ENCODE measurements around the gene PDSS2. TPM values are rescaled to one million over a fixed set of nuclear protein-coding genes. Genes with fewer than 3 reads are reported as not detected.
"Not testable (repeated sequence)": the region's sequence is repeated elsewhere in the genome, so short reads cannot be mapped to it uniquely, and the experiment has no call there.

PDSS2 gene
- total RNA-seq, 2 donors from 2014 or later: 12.2 to 16.2 TPM

DNA sequence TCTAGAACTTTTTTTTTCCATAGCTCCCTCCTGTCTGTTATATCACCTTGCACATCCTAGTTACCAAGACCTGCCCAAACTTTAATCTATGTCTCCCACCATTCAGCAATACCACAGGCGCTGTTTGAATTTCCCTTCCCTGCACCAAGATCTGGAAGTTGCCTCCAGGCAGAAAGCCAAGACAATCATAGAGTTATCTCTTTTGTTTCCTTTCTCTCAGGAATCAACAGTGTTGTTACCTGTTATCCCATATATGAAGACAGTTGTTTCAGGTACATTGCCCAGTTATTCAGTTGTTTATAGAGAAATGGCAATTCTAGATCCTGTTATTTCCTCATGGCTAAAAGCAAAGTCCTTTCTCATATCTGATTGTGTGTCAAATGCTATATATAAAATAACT, 63.2 kb downstream of the PDSS2 start:
- no peak overlapping the region for H3K27ac Mint-ChIP-seq
- no peak for ATAC-seq
- DNase-seq (ENCODE audit: low spot score): no peak
- peaks cover 0 to 7% of the 10 kb centered on the region in 2 donors for H3K4me1 Mint-ChIP-seq (ENCODE audit: low read depth in 2 of 2)
- peaks cover 6% of the 10 kb centered on the region for H3K9me3 Mint-ChIP-seq
- H3K4me3 Mint-ChIP-seq: no peak overlapping the region
- H3K27me3 Mint-ChIP-seq: no peaks in the 10 kb centered on the region
- H3K36me3 Mint-ChIP-seq: peaks cover 30% of the 10 kb centered on the region

DNA sequence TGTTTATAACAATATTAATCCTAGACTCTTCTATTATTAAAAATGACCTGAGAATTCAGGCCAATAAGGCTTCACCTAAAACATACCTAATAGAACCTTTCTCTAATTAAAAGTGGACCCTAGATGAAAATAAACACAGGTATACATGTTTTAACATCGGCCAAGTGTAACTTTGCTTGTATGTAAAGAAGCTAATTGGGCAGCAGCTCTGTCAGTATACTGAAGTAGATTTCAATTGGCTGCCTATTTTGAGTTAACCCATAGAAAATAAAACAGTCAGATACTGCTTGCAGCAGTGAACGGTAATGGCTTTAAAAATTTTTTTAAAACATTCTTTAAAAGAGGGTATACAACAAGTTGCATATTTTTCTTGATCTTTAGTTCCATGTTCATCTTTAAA, 67.3 kb downstream of the PDSS2 start:
- Mint-ChIP-seq H3K9me3 (peaks cover 3% of the 10 kb centered on the region), H3K27me3 (no peaks in the 10 kb centered on the region), H3K36me3 (peaks cover 27% of the 10 kb centered on the region), H3K4me3 (no peak overlapping the region), H3K27ac (no peak overlapping the region), H3K4me1 (ENCODE audit: low read depth in 2 of 2) (no peaks in the 10 kb centered on the region)
- no peak for DNase-seq (ENCODE audit: low spot score)
- ATAC-seq: no peak

DNA sequence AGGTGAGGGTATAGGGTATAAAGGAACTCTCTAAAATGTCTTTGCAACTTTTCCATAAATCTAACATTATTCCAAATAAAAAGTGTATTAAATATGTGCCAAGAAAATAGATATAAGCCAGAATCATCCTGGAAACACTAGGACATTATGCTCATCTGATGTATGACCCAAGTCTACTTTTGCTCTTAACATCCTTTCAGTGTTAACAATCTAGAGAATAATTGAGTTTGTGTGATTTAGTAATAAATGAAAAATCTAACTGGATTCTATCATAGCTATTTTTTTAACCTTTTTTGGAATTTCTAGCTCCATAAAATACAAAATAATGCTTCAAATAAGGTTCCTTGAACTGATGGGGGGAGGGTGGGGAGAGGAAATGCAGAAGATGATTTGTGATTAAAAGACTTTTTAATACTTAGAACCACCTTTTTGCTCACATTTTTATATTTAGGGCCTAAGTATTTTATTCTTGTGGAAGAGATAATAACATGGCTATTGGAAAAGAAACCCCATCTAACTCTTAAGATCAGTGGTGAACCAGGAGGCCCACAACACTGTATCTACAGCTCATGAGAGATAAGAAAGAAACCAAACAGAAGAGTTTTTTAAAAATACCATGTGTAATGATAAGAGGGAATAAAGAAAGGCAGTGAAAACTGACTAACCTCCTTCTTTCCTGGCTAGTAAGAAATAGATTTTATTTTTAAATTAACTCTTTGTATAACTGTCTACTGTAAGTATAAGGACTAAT, 68.5 kb downstream of the PDSS2 start:
- H3K4me3 Mint-ChIP-seq: no peak overlapping the region
- H3K9me3 Mint-ChIP-seq: peaks cover 3% of the 10 kb centered on the region
- H3K4me1 Mint-ChIP-seq (ENCODE audit: low read depth in 2 of 2): no peaks in the 10 kb centered on the region
- ATAC-seq: no peak
- peaks cover 22% of the 10 kb centered on the region for H3K36me3 Mint-ChIP-seq
- no peak overlapping the region for H3K27ac Mint-ChIP-seq
- no peak for DNase-seq (ENCODE audit: low spot score)
- H3K27me3 Mint-ChIP-seq: no peaks in the 10 kb centered on the region

DNA sequence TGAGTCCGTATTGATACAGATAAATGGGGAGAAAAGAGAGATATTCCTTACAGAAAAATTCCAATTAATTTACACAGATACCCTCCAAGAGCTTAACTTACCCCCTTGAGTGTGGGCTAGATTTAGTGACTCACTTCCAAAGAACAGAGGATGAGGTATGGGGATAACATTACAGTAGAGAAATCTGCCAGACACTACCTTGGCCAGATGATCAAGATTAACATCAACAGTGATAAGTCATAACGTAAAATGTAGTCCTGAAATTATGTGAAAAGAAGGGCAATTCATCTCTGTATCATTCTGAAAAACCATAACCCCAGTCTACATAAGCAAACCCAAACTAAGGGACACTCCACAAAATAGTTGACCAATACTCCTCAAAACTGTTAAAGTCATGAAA, 69.3 kb downstream of the PDSS2 start:
- Mint-ChIP-seq H3K4me1 (ENCODE audit: low read depth in 2 of 2) (peaks cover 0 to 2% of the 10 kb centered on the region in 2 donors), H3K36me3 (peaks cover 13% of the 10 kb centered on the region), H3K27me3 (no peaks in the 10 kb centered on the region), H3K27ac (no peak overlapping the region), H3K4me3 (no peak overlapping the region), H3K9me3 (peaks cover 3% of the 10 kb centered on the region)
- ATAC-seq (no peak), DNase-seq (ENCODE audit: low spot score) (no peak)

DNA sequence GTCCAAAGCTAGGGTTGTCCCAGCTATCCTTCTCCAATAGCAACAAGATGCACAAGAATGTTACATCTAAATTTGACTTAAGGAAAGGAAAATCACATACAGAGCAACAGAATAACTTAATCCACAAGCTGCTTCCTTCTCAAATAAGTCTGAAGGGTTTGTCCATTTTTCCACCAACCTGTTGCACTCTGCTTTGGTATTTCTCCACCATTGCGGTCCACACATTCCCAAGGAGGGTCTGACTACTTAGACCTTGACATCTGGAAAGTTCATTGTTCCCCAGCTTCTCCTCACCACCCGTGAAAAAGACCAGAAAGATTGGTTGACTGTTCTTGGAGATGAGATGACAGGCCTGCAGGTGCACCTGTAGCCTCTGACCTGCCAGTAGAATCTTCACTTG, 72.5 kb downstream of the PDSS2 start:
- no peak overlapping the region for H3K4me3 Mint-ChIP-seq
- H3K27ac Mint-ChIP-seq: no peak overlapping the region
- H3K4me1 Mint-ChIP-seq (ENCODE audit: low read depth in 2 of 2): peaks cover 0 to 5% of the 10 kb centered on the region in 2 donors
- no peaks in the 10 kb centered on the region for H3K27me3 Mint-ChIP-seq
- H3K9me3 Mint-ChIP-seq: no peaks in the 10 kb centered on the region
- no peaks in the 10 kb centered on the region for H3K36me3 Mint-ChIP-seq
- ATAC-seq (no peak), DNase-seq (ENCODE audit: low spot score) (no peak)

DNA sequence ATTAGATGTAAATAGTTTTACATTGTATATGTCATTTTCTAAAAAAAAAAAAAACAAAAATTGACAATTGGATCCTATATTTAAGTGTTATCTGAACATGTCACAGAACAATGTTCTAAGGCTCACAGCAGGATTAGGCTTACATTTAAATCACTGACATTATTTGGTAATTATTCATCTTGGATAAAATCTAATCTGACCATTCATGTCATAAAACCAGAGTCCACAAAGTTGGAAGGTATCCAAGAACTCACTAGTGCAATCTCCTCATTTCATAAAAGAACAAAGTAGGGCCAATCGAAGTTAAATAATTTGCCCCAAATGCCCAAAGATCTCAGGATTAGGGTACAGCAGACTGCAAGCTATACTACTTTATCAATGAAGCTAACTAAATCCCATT, 73.0 kb downstream of the PDSS2 start:
- Mint-ChIP-seq H3K4me3 (no peak overlapping the region), H3K27ac (no peak overlapping the region), H3K36me3 (no peaks in the 10 kb centered on the region), H3K4me1 (ENCODE audit: low read depth in 2 of 2) (peaks cover 0 to 5% of the 10 kb centered on the region in 2 donors), H3K9me3 (no peaks in the 10 kb centered on the region), H3K27me3 (no peaks in the 10 kb centered on the region)
- DNase-seq (ENCODE audit: low spot score) (no peak), ATAC-seq (no peak)

DNA sequence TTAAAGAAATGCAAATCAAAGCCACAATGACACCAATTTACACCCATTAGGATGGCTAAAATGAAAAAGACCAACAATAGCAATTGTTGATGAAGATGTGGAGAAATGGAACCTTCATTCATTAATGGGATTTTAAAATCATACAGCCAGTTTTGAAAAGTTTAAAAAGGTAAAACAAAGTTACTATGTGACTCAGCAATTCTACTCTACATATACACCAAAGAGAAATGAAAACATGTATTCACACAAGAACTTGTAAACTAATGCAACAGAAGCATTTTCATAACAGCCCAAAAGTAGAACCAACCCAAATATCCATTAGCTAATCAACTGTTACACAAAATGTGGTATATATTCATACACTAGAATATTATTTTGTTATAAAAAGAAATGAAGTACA, 75.7 kb downstream of the PDSS2 start:
- Mint-ChIP-seq H3K4me3 (no peak overlapping the region), H3K27ac (no peak overlapping the region), H3K4me1 (ENCODE audit: low read depth in 2 of 2) (peaks cover 0 to 5% of the 10 kb centered on the region in 2 donors), H3K9me3 (no peaks in the 10 kb centered on the region), H3K36me3 (no peaks in the 10 kb centered on the region), H3K27me3 (no peaks in the 10 kb centered on the region)
- DNase-seq (ENCODE audit: low spot score): no peak
- ATAC-seq: no peak

DNA sequence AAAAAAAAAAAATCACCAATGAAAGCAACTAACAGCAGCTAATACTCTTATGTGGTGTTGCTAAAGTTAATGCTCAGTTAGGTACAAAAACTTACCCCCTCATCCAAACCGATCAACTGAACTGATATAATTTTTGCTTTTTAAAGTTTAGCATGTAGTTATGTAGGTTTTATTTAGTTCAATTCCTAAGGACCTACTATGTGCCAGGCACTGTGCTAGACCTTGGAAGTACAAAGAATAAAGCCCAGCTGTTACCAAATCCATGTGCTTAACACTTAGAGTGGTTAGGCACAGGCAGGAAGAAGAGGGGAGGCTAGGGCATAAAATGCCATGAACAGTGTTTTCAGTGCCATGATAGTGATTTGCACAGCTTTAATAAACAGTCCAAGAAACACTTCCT, 85.1 kb downstream of the PDSS2 start:
- Mint-ChIP-seq H3K4me1 (ENCODE audit: low read depth in 2 of 2) (no peaks in the 10 kb centered on the region), H3K27ac (no peak overlapping the region), H3K4me3 (no peak overlapping the region), H3K36me3 (no peaks in the 10 kb centered on the region), H3K9me3 (no peaks in the 10 kb centered on the region), H3K27me3 (no peaks in the 10 kb centered on the region)
- no peak for DNase-seq (ENCODE audit: low spot score)
- ATAC-seq: no peak

DNA sequence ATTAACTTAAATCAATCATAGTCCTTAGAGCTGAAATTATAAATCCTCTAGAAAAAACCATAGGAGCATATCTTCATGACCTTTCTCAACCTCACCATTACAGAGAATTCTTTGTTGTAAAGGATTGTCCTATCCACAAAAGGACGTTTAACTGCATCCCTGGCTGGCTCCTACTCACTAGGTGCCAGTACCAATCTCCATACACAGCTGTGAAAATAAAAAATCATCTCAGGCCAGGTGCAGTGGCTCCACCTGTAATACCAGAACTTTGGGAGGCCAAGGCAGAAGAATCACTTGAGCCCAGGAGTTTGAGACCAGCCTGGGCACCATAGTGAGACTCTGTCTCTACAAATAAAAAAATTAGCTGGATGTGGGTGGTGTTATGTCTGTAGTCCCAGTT, 89.9 kb downstream of the PDSS2 start:
- Mint-ChIP-seq H3K27ac (no peak overlapping the region), H3K36me3 (no peaks in the 10 kb centered on the region)
- no peak for ATAC-seq

DNA sequence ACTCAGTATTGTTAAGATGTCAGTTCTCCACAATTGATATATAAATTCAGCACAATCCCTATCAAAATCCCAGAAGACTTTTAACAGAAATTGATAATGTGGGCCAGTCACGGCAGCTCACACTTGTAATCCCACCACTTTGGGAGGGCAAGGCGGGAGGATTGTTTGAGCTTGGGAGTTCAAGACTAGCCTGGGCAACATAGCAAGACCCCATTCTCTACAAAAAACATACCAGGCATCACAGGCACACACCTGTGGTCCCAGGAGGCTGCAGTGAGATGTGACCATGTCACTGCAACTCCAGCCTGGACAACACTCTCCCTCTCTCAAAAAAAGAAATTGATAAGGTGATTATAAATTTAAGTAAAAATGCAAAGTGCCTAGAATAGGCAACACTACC, 90.9 kb downstream of the PDSS2 start:
- no peaks in the 10 kb centered on the region for H3K27me3 Mint-ChIP-seq
- ATAC-seq: no peak
- H3K36me3 Mint-ChIP-seq: no peaks in the 10 kb centered on the region
- H3K4me1 Mint-ChIP-seq (ENCODE audit: low read depth in 2 of 2): peaks cover 0 to 7% of the 10 kb centered on the region in 2 donors
- no peaks in the 10 kb centered on the region for H3K9me3 Mint-ChIP-seq
- H3K27ac Mint-ChIP-seq: no peak overlapping the region
- DNase-seq (ENCODE audit: low spot score): no peak
- H3K4me3 Mint-ChIP-seq: no peak overlapping the region

More for the DNA sequence above, 89.9 kb downstream of the PDSS2 start:
- DNase-seq (ENCODE audit: low spot score): no peak
- peaks cover 0 to 7% of the 10 kb centered on the region in 2 donors for H3K4me1 Mint-ChIP-seq (ENCODE audit: low read depth in 2 of 2)
- H3K9me3 Mint-ChIP-seq: no peaks in the 10 kb centered on the region
- no peaks in the 10 kb centered on the region for H3K27me3 Mint-ChIP-seq
- no peak overlapping the region for H3K4me3 Mint-ChIP-seq

DNA sequence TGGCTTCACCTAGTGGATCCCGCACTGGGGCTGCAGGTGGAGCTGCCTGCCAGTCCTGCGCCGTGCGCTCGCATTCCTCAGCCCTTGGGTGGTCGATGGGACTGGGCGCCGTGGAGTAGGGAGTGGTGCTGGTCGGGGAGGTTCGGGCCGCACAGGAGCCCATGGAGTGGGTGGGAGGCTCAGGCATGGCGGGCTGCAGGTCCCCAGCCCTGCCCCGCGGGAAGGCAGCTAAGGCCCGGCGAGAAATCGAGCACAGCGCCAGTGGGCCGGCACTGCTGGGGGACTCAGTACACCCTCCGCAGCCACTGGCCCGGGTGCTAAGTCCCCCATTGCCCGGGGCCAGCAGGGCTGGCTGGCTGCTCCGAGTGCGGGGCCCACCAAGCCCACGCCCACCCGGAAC, 95.2 kb downstream of the PDSS2 start:
- Mint-ChIP-seq H3K4me1 (ENCODE audit: low read depth in 2 of 2) (peaks cover 13 to 18% of the 10 kb centered on the region in 2 donors), H3K36me3 (peaks cover 13% of the 10 kb centered on the region)
- not testable (repeated sequence) for H3K9me3 Mint-ChIP-seq; DNase-seq (ENCODE audit: low spot score); H3K27ac Mint-ChIP-seq; ATAC-seq; H3K4me3 Mint-ChIP-seq; H3K27me3 Mint-ChIP-seq

DNA sequence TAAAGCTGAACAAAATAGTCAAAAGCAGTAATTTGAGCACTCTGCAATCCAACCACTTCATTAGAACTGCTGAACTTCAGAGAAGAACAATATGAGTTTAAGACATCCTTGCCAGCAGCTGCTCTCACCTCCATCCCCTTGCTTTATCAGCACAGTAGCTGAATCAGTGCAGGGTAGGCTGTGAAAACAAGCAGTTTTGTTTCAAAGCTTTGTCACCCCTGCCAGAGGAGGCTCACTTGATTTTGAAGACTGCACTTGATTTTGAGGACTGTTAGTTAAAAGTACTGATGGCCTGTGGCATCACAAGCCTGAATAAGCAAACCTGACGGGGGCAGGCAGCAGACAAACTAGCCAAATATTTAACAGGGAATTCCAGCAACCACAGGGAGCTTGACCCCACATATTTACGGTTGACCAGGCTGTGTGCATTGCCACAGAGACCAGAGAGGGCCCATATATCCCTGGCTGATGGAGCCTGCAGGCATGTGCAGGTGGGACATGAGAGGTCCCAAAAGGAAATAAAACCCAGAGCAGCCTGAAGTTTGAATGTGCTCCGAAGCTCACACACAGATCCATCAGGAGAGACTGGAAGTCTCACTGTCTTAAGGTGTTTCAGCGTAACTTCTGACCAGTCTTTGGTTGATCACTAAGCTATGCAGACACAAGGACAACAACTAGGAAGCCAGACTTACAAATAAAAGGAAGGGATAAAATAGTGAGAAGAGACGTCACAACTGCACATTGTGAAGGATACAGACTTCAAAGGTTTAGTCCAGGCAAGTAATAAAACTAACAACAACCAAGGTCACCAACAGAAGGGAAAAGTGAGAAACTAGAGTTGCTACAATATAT, 97.4 kb downstream of the PDSS2 start:
- ATAC-seq (no peak), DNase-seq (ENCODE audit: low spot score) (no peak)
- Mint-ChIP-seq H3K4me3 (no peak overlapping the region), H3K27me3 (no peaks in the 10 kb centered on the region), H3K9me3 (no peaks in the 10 kb centered on the region), H3K36me3 (peaks cover 13% of the 10 kb centered on the region), H3K4me1 (ENCODE audit: low read depth in 2 of 2) (peaks cover 13 to 18% of the 10 kb centered on the region in 2 donors), H3K27ac (no peak overlapping the region)

DNA sequence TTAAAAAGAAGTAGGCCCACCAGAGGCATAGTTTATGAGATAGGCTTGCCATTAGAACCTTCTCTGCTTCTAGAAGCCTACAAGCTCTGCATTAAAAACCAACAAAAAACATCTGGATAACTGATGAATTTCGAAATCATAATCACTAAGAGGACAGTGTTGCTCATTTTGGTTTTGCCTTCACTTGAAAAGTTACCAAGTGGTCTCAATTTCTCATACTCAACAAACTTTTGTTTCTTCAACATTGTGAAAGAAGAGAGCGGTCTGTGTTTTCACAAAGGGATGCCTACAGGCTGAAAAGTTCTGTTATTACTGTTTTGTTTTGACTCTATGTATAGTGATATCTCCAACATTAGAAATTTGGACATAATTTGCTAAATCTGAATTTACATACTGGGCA, 98.9 kb downstream of the PDSS2 start:
- Mint-ChIP-seq H3K4me1 (ENCODE audit: low read depth in 2 of 2) (peaks cover 10 to 13% of the 10 kb centered on the region in 2 donors), H3K36me3 (peaks cover 13% of the 10 kb centered on the region), H3K27me3 (no peaks in the 10 kb centered on the region), H3K4me3 (no peak overlapping the region), H3K27ac (no peak overlapping the region), H3K9me3 (no peaks in the 10 kb centered on the region)
- ATAC-seq (no peak), DNase-seq (ENCODE audit: low spot score) (no peak)

DNA sequence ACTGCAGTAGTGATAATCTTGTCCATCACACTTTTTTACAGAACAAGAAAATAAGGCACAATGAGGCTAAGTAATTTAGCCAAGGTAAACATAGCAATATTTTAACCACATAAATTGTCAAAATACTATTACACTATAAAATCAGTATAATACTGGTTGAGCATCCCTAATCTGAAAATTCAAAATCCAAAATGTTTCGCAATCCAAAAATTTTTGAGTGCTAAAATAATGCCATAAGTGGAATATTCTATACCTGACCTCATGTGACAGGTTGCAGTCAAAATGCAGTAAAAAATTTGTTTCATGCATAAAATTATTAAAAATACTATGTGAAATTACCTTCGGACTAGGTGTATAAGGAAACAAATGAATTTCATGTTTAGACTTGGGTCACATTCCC, 101.5 kb downstream of the PDSS2 start:
- DNase-seq (ENCODE audit: low spot score) (no peak), ATAC-seq (no peak)
- peaks cover 10 to 13% of the 10 kb centered on the region in 2 donors for H3K4me1 Mint-ChIP-seq (ENCODE audit: low read depth in 2 of 2)
- peaks cover 10% of the 10 kb centered on the region for H3K36me3 Mint-ChIP-seq
- H3K27me3 Mint-ChIP-seq: no peaks in the 10 kb centered on the region
- H3K27ac Mint-ChIP-seq: no peak overlapping the region
- H3K9me3 Mint-ChIP-seq: no peaks in the 10 kb centered on the region
- no peak overlapping the region for H3K4me3 Mint-ChIP-seq
